H1 (cell line): ENCODE data around the gene MRTFA.

Experiments
- ATF3 ChIP-seq: IDR thresholded peaks from 2 replicates; pipeline ENCODE4 v1.6.1; 2011; ENCODE audit warnings: low read depth, mild to moderate bottlenecking, low read length; ENCODE audit not compliant: insufficient read depth
- CTCF ChIP-seq, 3 experiments: IDR thresholded peaks; 1 replicate in 2 of 3; 2 replicates in 1 of 3; pipeline versions ENCODE4 v1.5.1 to v1.6.1; 2011; ENCODE audit warnings: low read length in 3 of 3, mild to moderate bottlenecking in 3 of 3, inconsistent platforms in 2 of 3, low read depth in 1 of 3, moderate library complexity in 1 of 3; ENCODE audit not compliant: insufficient read depth in 1 of 3; ENCODE audit errors: control extremely low read depth in 1 of 3
- JUND ChIP-seq: IDR thresholded peaks from 2 replicates; pipeline ENCODE4 v1.6.1; 2011; ENCODE audit warnings: mild to moderate bottlenecking, improper control_type of control experiment, low read length
- RBBP5 ChIP-seq: IDR thresholded peaks from 2 replicates; pipeline ENCODE4 v1.7.1; 2012; ENCODE audit warnings: low read depth, mild to moderate bottlenecking, inconsistent platforms, low read length, moderate library complexity, borderline replicate concordance

GRCh38 chr22:40484906-40485669, 151.4 kb downstream of the MRTFA start:
- TF ChIP-seq CTCF (IDR thresholded peaks at IDR 0.05; ENCODE audit: control extremely low read depth in 1 of 3, insufficient read depth in 1 of 3, low read depth in 1 of 3, low read length in 3 of 3) (no peak), RBBP5 (no peak), JUND (no peak), ATF3 (no peak)
